HepG2 (cell line): ENCODE measurements around the gene TAF6. TPM values are rescaled to one million over a fixed set of nuclear protein-coding genes. Genes with fewer than 3 reads are reported as not detected.

Source experiments
- CEBPB ChIP-seq: IDR thresholded peaks from 2 replicates; pipeline ENCODE4 v1.6.1; 2011; ENCODE audit warnings: low read depth, low read length, improper control_type of control experiment, borderline replicate concordance
- EZH2 ChIP-seq: conservative IDR thresholded peaks from 2 replicates; pipeline ENCODE4 v1.6.1; 2012; ENCODE audit warnings: mild to moderate bottlenecking, low read depth, low read length, moderate library complexity
- FOXA3 ChIP-seq: IDR thresholded peaks from 2 replicates; pipeline ENCODE4 v1.6.1; 2016; ENCODE audit warnings: missing genetic modification reagents, missing compliant biosample characterization
- HIVEP1 ChIP-seq: sonication (generic); formaldehyde crosslinking; IDR thresholded peaks from 2 replicates; pipeline ENCODE4 v1.4.0; 2020; ENCODE audit warnings: mild to moderate bottlenecking, missing genetic modification reagents
- KDM1A ChIP-seq: IDR thresholded peaks from 2 replicates; pipeline ENCODE4 v1.6.1; 2016; ENCODE audit warnings: missing compliant biosample characterization
- KDM6A ChIP-seq: IDR thresholded peaks from 2 replicates; pipeline ENCODE4 v1.6.1; 2016; ENCODE audit warnings: low read depth
- PHF21A ChIP-seq: sonication (generic); formaldehyde crosslinking; IDR thresholded peaks from 2 replicates; pipeline ENCODE4 v1.5.0; 2020; ENCODE audit warnings: mild to moderate bottlenecking, missing genetic modification reagents
- PRPF4 ChIP-seq: fragments of 200-400 bp; formaldehyde crosslinking; IDR thresholded peaks from 2 replicates; pipeline ENCODE4 v1.6.1; 2016; ENCODE audit warnings: low read length, low read depth; ENCODE audit not compliant: poor library complexity, severe bottlenecking
- TBL1XR1 ChIP-seq: fragments of 150-350 bp; IDR thresholded peaks from 2 replicates; pipeline ENCODE4 v1.6.1; 2014; ENCODE audit warnings: borderline replicate concordance, low read length; ENCODE audit not compliant: partially characterized antibody
- ZNF670 ChIP-seq: sonication (generic); formaldehyde crosslinking; IDR thresholded peaks from 2 replicates; pipeline ENCODE4 v1.8.0; 2022; ENCODE audit warnings: mild to moderate bottlenecking, missing genetic modification reagents, borderline replicate concordance
- polyA plus RNA-seq, 8 experiments: library from polyadenylated mRNA; depleted of rRNA in 3 of 8; stranded (reverse) in 7 of 8; unstranded in 1 of 8; fragments of >200 nt; fragmentation: Illumina TruSeq in 4 of 8; extraction: Trizol in 4 of 8; gene quantifications; 2 replicates each; pipeline versions ENCODE4 v1.2.1 to v1.2.3, GENCODE V29; 2011 to 2016; ENCODE audit warnings: low read depth in 4 of 8, missing spikeins in 1 of 8, mixed read lengths in 1 of 8; ENCODE audit not compliant: insufficient read depth in 1 of 8
- total RNA-seq, 5 experiments: library from RNA; depleted of rRNA; stranded (reverse); fragments of >200 nt; fragmentation: Illumina TruSeq; extraction: Trizol; gene quantifications; 2 replicates each; pipeline ENCODE4 v1.2.3, GENCODE V29; 2016; ENCODE audit warnings: low read depth in 1 of 5
- TF ChIP-seq, protein P1 (sequence below): sonication (generic); formaldehyde crosslinking; IDR thresholded peaks from 2 replicates; pipeline ENCODE4 v1.4.0; 2020; ENCODE audit warnings: missing genetic modification reagents
- TF ChIP-seq, protein P2 (sequence below): sonication (generic); formaldehyde crosslinking; IDR thresholded peaks from 2 replicates; pipeline ENCODE4 v1.5.0; 2020; ENCODE audit warnings: missing genetic modification reagents
- TF ChIP-seq, protein P3 (sequence below): IDR thresholded peaks from 2 replicates; pipeline ENCODE4 v1.4.0; 2020; ENCODE audit warnings: mild to moderate bottlenecking, missing genetic modification reagents
- TF ChIP-seq, protein P4 (sequence below), 2 experiments: sonication (generic) in 1 of 2; formaldehyde crosslinking in 1 of 2; IDR thresholded peaks; 2 replicates each; pipeline versions ENCODE4 v1.5.1 to v1.6.1; 2011 to 2020; ENCODE audit warnings: borderline replicate concordance in 1 of 2, low read depth in 1 of 2, low read length in 1 of 2, mild to moderate bottlenecking in 1 of 2, missing genetic modification reagents in 1 of 2, moderate library complexity in 1 of 2

Gene TAF6
- total and polyA plus RNA-seq, 2 of the 13 experiments (the other 11 are each of a cell fraction or from before 2014, with no cell fraction given) = 12.9 to 18.8 TPM

DNA sequence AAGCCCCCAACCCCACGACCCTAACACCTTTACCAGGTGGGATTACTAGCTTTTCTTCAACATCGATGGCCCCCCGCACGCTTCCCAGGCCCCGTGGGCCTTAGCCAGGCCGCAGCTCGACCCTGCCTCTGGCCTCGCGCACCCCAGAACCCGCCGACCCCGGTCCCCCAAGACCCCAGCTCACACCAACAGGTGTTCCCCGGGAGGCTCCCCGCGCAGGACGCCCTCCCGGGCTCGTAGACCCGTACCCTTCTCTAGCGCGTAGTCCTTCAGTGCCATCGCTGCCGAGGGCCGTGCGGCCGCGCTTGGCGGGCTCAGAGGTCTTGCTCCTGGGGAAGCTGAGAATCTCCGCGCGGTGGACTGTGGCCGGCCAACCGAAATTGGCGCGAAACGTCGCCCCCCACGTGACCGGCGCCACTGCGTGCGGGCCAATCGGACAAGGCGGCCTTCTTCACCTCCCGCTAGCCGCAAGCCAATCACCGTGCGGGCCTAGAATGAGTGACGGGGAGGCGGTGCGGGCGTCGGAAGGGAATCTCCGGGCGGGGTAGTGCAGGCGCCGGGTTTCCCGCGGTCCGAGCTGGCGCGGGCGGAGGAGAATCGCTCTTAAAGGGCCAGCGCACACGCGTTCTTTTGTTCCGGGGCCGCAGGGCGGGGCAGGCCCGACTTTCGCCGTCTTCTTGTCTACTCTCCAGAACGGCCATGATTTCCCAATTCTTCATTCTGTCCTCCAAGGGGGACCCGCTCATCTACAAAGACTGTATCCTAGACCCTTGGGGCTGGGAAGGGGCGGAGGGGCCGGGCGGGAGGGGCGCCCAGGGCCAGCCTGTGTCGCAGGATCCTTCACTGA, 17.9 kb downstream of the TAF6 start, which contains the start of the genes AP4M1 and MCM7 (continued):
- no peak for TF ChIP-seq EZH2
- TF ChIP-seq, protein P1, sequence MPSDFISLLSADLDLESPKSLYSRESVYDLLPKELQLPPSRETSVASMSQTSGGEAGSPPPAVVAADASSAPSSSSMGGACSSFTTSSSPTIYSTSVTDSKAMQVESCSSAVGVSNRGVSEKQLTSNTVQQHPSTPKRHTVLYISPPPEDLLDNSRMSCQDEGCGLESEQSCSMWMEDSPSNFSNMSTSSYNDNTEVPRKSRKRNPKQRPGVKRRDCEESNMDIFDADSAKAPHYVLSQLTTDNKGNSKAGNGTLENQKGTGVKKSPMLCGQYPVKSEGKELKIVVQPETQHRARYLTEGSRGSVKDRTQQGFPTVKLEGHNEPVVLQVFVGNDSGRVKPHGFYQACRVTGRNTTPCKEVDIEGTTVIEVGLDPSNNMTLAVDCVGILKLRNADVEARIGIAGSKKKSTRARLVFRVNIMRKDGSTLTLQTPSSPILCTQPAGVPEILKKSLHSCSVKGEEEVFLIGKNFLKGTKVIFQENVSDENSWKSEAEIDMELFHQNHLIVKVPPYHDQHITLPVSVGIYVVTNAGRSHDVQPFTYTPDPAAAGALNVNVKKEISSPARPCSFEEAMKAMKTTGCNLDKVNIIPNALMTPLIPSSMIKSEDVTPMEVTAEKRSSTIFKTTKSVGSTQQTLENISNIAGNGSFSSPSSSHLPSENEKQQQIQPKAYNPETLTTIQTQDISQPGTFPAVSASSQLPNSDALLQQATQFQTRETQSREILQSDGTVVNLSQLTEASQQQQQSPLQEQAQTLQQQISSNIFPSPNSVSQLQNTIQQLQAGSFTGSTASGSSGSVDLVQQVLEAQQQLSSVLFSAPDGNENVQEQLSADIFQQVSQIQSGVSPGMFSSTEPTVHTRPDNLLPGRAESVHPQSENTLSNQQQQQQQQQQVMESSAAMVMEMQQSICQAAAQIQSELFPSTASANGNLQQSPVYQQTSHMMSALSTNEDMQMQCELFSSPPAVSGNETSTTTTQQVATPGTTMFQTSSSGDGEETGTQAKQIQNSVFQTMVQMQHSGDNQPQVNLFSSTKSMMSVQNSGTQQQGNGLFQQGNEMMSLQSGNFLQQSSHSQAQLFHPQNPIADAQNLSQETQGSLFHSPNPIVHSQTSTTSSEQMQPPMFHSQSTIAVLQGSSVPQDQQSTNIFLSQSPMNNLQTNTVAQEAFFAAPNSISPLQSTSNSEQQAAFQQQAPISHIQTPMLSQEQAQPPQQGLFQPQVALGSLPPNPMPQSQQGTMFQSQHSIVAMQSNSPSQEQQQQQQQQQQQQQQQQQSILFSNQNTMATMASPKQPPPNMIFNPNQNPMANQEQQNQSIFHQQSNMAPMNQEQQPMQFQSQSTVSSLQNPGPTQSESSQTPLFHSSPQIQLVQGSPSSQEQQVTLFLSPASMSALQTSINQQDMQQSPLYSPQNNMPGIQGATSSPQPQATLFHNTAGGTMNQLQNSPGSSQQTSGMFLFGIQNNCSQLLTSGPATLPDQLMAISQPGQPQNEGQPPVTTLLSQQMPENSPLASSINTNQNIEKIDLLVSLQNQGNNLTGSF (CRISPR knock-in tag) = no peak; the same call in 1 of the 2 replicates
- no peak for TF ChIP-seq PRPF4
- TF ChIP-seq, protein P2, sequence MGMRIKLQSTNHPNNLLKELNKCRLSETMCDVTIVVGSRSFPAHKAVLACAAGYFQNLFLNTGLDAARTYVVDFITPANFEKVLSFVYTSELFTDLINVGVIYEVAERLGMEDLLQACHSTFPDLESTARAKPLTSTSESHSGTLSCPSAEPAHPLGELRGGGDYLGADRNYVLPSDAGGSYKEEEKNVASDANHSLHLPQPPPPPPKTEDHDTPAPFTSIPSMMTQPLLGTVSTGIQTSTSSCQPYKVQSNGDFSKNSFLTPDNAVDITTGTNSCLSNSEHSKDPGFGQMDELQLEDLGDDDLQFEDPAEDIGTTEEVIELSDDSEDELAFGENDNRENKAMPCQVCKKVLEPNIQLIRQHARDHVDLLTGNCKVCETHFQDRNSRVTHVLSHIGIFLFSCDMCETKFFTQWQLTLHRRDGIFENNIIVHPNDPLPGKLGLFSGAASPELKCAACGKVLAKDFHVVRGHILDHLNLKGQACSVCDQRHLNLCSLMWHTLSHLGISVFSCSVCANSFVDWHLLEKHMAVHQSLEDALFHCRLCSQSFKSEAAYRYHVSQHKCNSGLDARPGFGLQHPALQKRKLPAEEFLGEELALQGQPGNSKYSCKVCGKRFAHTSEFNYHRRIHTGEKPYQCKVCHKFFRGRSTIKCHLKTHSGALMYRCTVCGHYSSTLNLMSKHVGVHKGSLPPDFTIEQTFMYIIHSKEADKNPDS = no peak
- TF ChIP-seq CEBPB = peak; percentile 4; the same call in 1 of the 2 replicates
- no peak for TF ChIP-seq KDM6A (CRISPR knock-in tag)
- no peak for TF ChIP-seq FOXA3
- TF ChIP-seq ZNF670 = peak; percentile 56; the same call in 1 of the 2 replicates
- TF ChIP-seq, protein P3, sequence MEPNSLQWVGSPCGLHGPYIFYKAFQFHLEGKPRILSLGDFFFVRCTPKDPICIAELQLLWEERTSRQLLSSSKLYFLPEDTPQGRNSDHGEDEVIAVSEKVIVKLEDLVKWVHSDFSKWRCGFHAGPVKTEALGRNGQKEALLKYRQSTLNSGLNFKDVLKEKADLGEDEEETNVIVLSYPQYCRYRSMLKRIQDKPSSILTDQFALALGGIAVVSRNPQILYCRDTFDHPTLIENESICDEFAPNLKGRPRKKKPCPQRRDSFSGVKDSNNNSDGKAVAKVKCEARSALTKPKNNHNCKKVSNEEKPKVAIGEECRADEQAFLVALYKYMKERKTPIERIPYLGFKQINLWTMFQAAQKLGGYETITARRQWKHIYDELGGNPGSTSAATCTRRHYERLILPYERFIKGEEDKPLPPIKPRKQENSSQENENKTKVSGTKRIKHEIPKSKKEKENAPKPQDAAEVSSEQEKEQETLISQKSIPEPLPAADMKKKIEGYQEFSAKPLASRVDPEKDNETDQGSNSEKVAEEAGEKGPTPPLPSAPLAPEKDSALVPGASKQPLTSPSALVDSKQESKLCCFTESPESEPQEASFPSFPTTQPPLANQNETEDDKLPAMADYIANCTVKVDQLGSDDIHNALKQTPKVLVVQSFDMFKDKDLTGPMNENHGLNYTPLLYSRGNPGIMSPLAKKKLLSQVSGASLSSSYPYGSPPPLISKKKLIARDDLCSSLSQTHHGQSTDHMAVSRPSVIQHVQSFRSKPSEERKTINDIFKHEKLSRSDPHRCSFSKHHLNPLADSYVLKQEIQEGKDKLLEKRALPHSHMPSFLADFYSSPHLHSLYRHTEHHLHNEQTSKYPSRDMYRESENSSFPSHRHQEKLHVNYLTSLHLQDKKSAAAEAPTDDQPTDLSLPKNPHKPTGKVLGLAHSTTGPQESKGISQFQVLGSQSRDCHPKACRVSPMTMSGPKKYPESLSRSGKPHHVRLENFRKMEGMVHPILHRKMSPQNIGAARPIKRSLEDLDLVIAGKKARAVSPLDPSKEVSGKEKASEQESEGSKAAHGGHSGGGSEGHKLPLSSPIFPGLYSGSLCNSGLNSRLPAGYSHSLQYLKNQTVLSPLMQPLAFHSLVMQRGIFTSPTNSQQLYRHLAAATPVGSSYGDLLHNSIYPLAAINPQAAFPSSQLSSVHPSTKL = no peak
- peak; percentile 18 for TF ChIP-seq TBL1XR1
- TF ChIP-seq, protein P4, sequence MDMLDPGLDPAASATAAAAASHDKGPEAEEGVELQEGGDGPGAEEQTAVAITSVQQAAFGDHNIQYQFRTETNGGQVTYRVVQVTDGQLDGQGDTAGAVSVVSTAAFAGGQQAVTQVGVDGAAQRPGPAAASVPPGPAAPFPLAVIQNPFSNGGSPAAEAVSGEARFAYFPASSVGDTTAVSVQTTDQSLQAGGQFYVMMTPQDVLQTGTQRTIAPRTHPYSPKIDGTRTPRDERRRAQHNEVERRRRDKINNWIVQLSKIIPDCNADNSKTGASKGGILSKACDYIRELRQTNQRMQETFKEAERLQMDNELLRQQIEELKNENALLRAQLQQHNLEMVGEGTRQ (IDR thresholded peaks at IDR 0.05; ENCODE audit: low read depth, low read length) = peak; percentile 96
- TF ChIP-seq, protein P4 (CRISPR knock-in tag; IDR thresholded peaks at IDR 0.05; ENCODE audit: borderline replicate concordance) = peak; percentile 100
- no peak for TF ChIP-seq KDM1A (CRISPR knock-in tag)
- TF ChIP-seq HIVEP1 (CRISPR knock-in tag) = peak; percentile 96
- TF ChIP-seq PHF21A = peak; percentile 34; the same call in 1 of the 2 replicates
